HepG2 (cell line): Measurements from ENCODE around the gene MRPS35. TPM values are rescaled to one million over a fixed set of nuclear protein-coding genes. Genes with fewer than 3 reads are reported as not detected.

Experiments
- ATAC-seq: fragments of 200-7000 bp; cut with Tn5 transposase; 3 replicates; pipeline ENCODE4 v1.9.1; 2020; ENCODE audit warnings: mild to moderate bottlenecking, moderate library complexity
- BruUV-seq: library from RNA; stranded (reverse); fragments of 400-500 nt; replicated peaks from 2 replicates; lab custom pipeline; 2021; lab: Mats Ljungman, UMichigan
- CTCF ChIA-PET: fragments of 300-600 bp; formaldehyde crosslinking; extraction: SDS; loops from one replicate; lab custom pipeline; 2021; ENCODE audit warnings: low total read pairs, inconsistent platforms, low intra/inter-chr PET ratio; lab: Yijun Ruan, JAX
- POLR2A ChIA-PET: fragments of 350-600 bp; sonication (Branson Sonifier 250); formaldehyde crosslinking; loops from one replicate; lab custom pipeline; 2020; ENCODE audit warnings: antibody characterized with exemption, inconsistent platforms; lab: Yijun Ruan, JAX
- DNase-seq: peaks from one replicate; pipeline ENCODE4 v3.0.0-alpha.2; 2015; ENCODE audit warnings: low spot score
- FAIRE-seq: peaks from 3 replicates; lab custom pipeline; 2011; peaks lifted over from hg19 to GRCh38; lab: Jason Lieb, UNC
- H2AFZ ChIP-seq: one replicate; pipeline ENCODE4 v1.6.1; 2011; ENCODE audit warnings: low read length, inconsistent platforms
- H3K27ac ChIP-seq: fragments of 300-600 bp; 3 replicates; pipeline ENCODE4 v1.8.0; 2011; ENCODE audit warnings: mixed run types, mild to moderate bottlenecking, mixed read lengths, low read length, inconsistent platforms; ENCODE audit not compliant: insufficient read depth; ENCODE audit errors: extremely low read length
- H3K27me3 ChIP-seq, 2 experiments: fragments of 200-600 bp in 1 of 2; 2 replicates in 1 of 2; 3 replicates in 1 of 2; pipeline versions ENCODE4 v1.6.0 to v1.8.0; 2011; ENCODE audit warnings: low read length in 2 of 2, mild to moderate bottlenecking in 2 of 2, moderate library complexity in 2 of 2, inconsistent platforms in 1 of 2; ENCODE audit not compliant: insufficient read depth in 2 of 2, control insufficient read depth in 1 of 2
- H3K36me3 ChIP-seq, 2 experiments: fragments of 200-600 bp in 1 of 2; replicated peaks in 1 of 2; 2 replicates in 1 of 2; 3 replicates in 1 of 2; pipeline versions ENCODE4 v1.5.1 to v1.8.0; 2011; ENCODE audit warnings: low read length in 2 of 2, inconsistent platforms in 1 of 2; ENCODE audit not compliant: insufficient read depth in 2 of 2, control insufficient read depth in 1 of 2
- H3K4me1 ChIP-seq: 2 replicates; pipeline ENCODE4 v1.5.1; 2012; ENCODE audit warnings: low read length, inconsistent platforms; ENCODE audit not compliant: insufficient read depth
- H3K4me2 ChIP-seq: 2 replicates; pipeline ENCODE4 v1.6.0; 2011; ENCODE audit warnings: low read depth, low read length, inconsistent platforms
- H3K4me3 ChIP-seq, 3 experiments: fragments of 200-600 bp in 1 of 3; sonication (generic), shearing (Covaris generic) in 1 of 3; replicated peaks in 1 of 3; 2 replicates each; pipeline ENCODE4 v1.5.1; 2011 to 2016; ENCODE audit warnings: low read length in 3 of 3, inconsistent platforms in 2 of 3, low read depth in 2 of 3, mild to moderate bottlenecking in 2 of 3, control low read depth in 1 of 3, mixed read lengths in 1 of 3; ENCODE audit not compliant: insufficient read depth in 1 of 3
- H3K79me2 ChIP-seq: one replicate; pipeline ENCODE4 v1.6.1; 2011; ENCODE audit warnings: low read length, inconsistent platforms; ENCODE audit not compliant: insufficient read depth
- H3K9ac ChIP-seq: 2 replicates; pipeline ENCODE4 v1.6.0; 2011; ENCODE audit warnings: mild to moderate bottlenecking, low read depth, low read length, inconsistent platforms; ENCODE audit not compliant: insufficient read depth
- H3K9me3 ChIP-seq: 2 replicates; pipeline ENCODE4 v1.5.1; 2012; ENCODE audit warnings: mild to moderate bottlenecking, low read length
- H4K20me1 ChIP-seq: 2 replicates; pipeline ENCODE4 v1.6.0; 2011; ENCODE audit warnings: inconsistent platforms, mild to moderate bottlenecking, low read length, moderate library complexity; ENCODE audit not compliant: insufficient read depth
- FIP1L1 ChIP-seq: fragments of 200-400 bp; formaldehyde crosslinking; IDR thresholded peaks from 2 replicates; pipeline ENCODE4 v1.6.1; 2018; ENCODE audit warnings: low read depth, mild to moderate bottlenecking, low read length, moderate library complexity, borderline replicate concordance; ENCODE audit not compliant: insufficient read depth
- HMGXB4 ChIP-seq, 2 experiments: sonication (generic) in 1 of 2; formaldehyde crosslinking in 1 of 2; IDR thresholded peaks; 2 replicates each; pipeline versions ENCODE4 v1.4.0 to v1.6.1; 2018 to 2020; ENCODE audit warnings: missing genetic modification reagents in 2 of 2, borderline replicate concordance in 1 of 2, low read depth in 1 of 2, mild to moderate bottlenecking in 1 of 2, missing biosample characterization in 1 of 2
- HNRNPL ChIP-seq: fragments of 200-400 bp; formaldehyde crosslinking; IDR thresholded peaks from 2 replicates; pipeline ENCODE4 v1.6.1; 2017; ENCODE audit warnings: mild to moderate bottlenecking, low read depth, low read length
- JARID2 ChIP-seq: sonication (generic); formaldehyde crosslinking; IDR thresholded peaks from 2 replicates; pipeline ENCODE4 v1.8.1; 2023; ENCODE audit warnings: missing genetic modification reagents, inconsistent platforms; ENCODE audit not compliant: insufficient replicate concordance
- NFE2L1 ChIP-seq: sonication (generic); formaldehyde crosslinking; IDR thresholded peaks from 2 replicates; pipeline ENCODE4 v1.4.0; 2020; ENCODE audit warnings: missing genetic modification reagents, mild to moderate bottlenecking, borderline replicate concordance
- ZC3H13 ChIP-seq: sonication (generic); formaldehyde crosslinking; IDR thresholded peaks from 2 replicates; pipeline ENCODE4 v1.8.1; 2023; ENCODE audit warnings: mild to moderate bottlenecking, missing genetic modification reagents, moderate library complexity
- ZFP36 ChIP-seq: fragments of 150-350 bp; IDR thresholded peaks from 2 replicates; pipeline ENCODE4 v1.6.1; 2018; ENCODE audit warnings: borderline replicate concordance, low read length, low read depth; ENCODE audit not compliant: partially characterized antibody
- ZKSCAN8 ChIP-seq: IDR thresholded peaks from 2 replicates; pipeline ENCODE4 v1.6.1; 2016; ENCODE audit warnings: borderline replicate concordance, missing genetic modification reagents, missing compliant biosample characterization
- ZNF17 ChIP-seq: sonication (generic); formaldehyde crosslinking; IDR thresholded peaks from 2 replicates; pipeline ENCODE4 v1.5.0; 2020; ENCODE audit warnings: mild to moderate bottlenecking, missing genetic modification reagents
- ZNF784 ChIP-seq: sonication (generic); formaldehyde crosslinking; IDR thresholded peaks from 2 replicates; pipeline ENCODE4 v1.5.1; 2020; ENCODE audit warnings: missing genetic modification reagents, mild to moderate bottlenecking, borderline replicate concordance
- WGBS: methylation state at CpG from one replicate; pipeline ENCODE4 v1.1.6; 2017; ENCODE audit warnings: low lambda C conversion rate; 5-methylcytosine and 5-hydroxymethylcytosine counted together
- in situ Hi-C: cut with HindIII; loops from 2 replicates; pipeline ENCODE4 v1.10.0; 2017; ENCODE audit warnings: low pct_unique_long_range_greater_than_20kb; ENCODE audit not compliant: extremely low pct_ligation_motif_present
- intact Hi-C: fragments of 100-400 bp; cut with micrococcal nuclease; formaldehyde crosslinking; loops from one replicate; pipeline ENCODE4 v1.10.0; 2022; ENCODE audit not compliant: unreplicated experiment
- polyA plus RNA-seq, 8 experiments: library from polyadenylated mRNA; depleted of rRNA in 3 of 8; stranded (reverse) in 7 of 8; unstranded in 1 of 8; fragments of >200 nt; fragmentation: Illumina TruSeq in 4 of 8; extraction: Trizol in 4 of 8; gene quantifications; 2 replicates each; pipeline versions ENCODE4 v1.2.1 to v1.2.3, GENCODE V29; 2011 to 2016; ENCODE audit warnings: low read depth in 4 of 8, missing spikeins in 1 of 8, mixed read lengths in 1 of 8; ENCODE audit not compliant: insufficient read depth in 1 of 8
- total RNA-seq, 5 experiments: library from RNA; depleted of rRNA; stranded (reverse); fragments of >200 nt; fragmentation: Illumina TruSeq; extraction: Trizol; gene quantifications; 2 replicates each; pipeline ENCODE4 v1.2.3, GENCODE V29; 2016; ENCODE audit warnings: low read depth in 1 of 5
- TF ChIP-seq, protein P1 (sequence below): sonication (generic); formaldehyde crosslinking; IDR thresholded peaks from 2 replicates; pipeline ENCODE4 v1.4.0; 2020; ENCODE audit warnings: missing genetic modification reagents, borderline replicate concordance
- TF ChIP-seq, protein P2 (sequence below): sonication (generic); formaldehyde crosslinking; conservative IDR thresholded peaks from 2 replicates; pipeline ENCODE4 v1.8.0; 2022; ENCODE audit warnings: low read depth, missing genetic modification reagents
- TF ChIP-seq, protein P3 (sequence below): sonication (generic); formaldehyde crosslinking; IDR thresholded peaks from 2 replicates; pipeline ENCODE4 v1.4.0; 2020; ENCODE audit warnings: low read depth, mild to moderate bottlenecking, missing genetic modification reagents

Gene MRPS35
- total and polyA plus RNA-seq, 2 of the 13 experiments (the other 11 are each of a cell fraction or from before 2014, with no cell fraction given): 63.4 to 104 TPM

GRCh38 chr12:27801630-27802029 lies 91.0 kb downstream of the MRPS35 start (continued):
- TF ChIP-seq, protein P1, sequence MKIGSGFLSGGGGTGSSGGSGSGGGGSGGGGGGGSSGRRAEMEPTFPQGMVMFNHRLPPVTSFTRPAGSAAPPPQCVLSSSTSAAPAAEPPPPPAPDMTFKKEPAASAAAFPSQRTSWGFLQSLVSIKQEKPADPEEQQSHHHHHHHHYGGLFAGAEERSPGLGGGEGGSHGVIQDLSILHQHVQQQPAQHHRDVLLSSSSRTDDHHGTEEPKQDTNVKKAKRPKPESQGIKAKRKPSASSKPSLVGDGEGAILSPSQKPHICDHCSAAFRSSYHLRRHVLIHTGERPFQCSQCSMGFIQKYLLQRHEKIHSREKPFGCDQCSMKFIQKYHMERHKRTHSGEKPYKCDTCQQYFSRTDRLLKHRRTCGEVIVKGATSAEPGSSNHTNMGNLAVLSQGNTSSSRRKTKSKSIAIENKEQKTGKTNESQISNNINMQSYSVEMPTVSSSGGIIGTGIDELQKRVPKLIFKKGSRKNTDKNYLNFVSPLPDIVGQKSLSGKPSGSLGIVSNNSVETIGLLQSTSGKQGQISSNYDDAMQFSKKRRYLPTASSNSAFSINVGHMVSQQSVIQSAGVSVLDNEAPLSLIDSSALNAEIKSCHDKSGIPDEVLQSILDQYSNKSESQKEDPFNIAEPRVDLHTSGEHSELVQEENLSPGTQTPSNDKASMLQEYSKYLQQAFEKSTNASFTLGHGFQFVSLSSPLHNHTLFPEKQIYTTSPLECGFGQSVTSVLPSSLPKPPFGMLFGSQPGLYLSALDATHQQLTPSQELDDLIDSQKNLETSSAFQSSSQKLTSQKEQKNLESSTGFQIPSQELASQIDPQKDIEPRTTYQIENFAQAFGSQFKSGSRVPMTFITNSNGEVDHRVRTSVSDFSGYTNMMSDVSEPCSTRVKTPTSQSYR (CRISPR knock-in tag): no peak
- TF ChIP-seq ZNF17 (CRISPR knock-in tag): no peak
- no peak for TF ChIP-seq ZC3H13 (CRISPR knock-in tag)
- TF ChIP-seq ZNF784 (CRISPR knock-in tag): no peak

DNA sequence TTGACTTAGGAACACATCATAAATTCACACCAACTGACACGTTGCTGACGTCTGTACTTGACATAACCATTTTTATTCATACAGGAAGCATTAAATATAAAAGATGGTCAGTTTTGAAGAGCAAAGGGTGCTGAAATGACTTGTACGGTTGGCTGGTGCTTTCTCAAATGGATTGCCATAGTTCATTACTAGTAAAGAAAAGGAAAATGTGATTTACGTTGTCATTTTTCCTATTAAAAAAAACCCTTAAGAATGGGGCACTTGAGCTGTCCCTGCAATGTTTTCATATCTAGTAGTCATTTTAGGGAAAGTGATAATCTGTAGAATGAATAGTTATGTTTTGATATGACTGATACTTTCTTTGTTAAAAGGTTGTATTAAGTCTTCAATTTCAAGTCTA lies 91.9 kb downstream of the MRPS35 start:
- Histone ChIP-seq H3K4me2 (no peak overlapping the region), H3K27me3 (no peaks in the 10 kb centered on the region), H3K9ac (no peak overlapping the region), H3K79me2 (no peaks in the 10 kb centered on the region), H3K4me3 (no peak overlapping the region), H3K36me3 (peaks cover 1 to 15% of the 10 kb centered on the region in 2 experiments; a peak in 3 of 5 replicates), H3K9me3 (no peaks in the 10 kb centered on the region), H4K20me1 (no peaks in the 10 kb centered on the region), H3K4me1 (no peaks in the 10 kb centered on the region), H2AFZ (no peak overlapping the region), H3K27ac (no peak overlapping the region)
- in situ Hi-C loops (no loop called here), intact Hi-C loops (no loop called here)
- POLR2A ChIA-PET: no interaction called here
- DNase-seq (no peak), ATAC-seq (no peak), FAIRE-seq (no peak)
- BruUV-seq: no TSS peak
- CTCF ChIA-PET: no interaction called here
- TF ChIP-seq NFE2L1 (CRISPR knock-in tag): no peak
- TF ChIP-seq HMGXB4 (CRISPR knock-in tag; IDR thresholded peaks at IDR 0.05; ENCODE audit: borderline replicate concordance in 1 of 2, low read depth in 1 of 2): no peak
- TF ChIP-seq JARID2: no peak
- no peak for TF ChIP-seq FIP1L1
- no peak for TF ChIP-seq ZKSCAN8 (CRISPR knock-in tag)
- no peak for TF ChIP-seq ZFP36
- no peak for TF ChIP-seq HNRNPL
- TF ChIP-seq, protein P2, sequence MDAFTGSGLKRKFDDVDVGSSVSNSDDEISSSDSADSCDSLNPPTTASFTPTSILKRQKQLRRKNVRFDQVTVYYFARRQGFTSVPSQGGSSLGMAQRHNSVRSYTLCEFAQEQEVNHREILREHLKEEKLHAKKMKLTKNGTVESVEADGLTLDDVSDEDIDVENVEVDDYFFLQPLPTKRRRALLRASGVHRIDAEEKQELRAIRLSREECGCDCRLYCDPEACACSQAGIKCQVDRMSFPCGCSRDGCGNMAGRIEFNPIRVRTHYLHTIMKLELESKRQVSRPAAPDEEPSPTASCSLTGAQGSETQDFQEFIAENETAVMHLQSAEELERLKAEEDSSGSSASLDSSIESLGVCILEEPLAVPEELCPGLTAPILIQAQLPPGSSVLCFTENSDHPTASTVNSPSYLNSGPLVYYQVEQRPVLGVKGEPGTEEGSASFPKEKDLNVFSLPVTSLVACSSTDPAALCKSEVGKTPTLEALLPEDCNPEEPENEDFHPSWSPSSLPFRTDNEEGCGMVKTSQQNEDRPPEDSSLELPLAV: no peak
- TF ChIP-seq, protein P3, sequence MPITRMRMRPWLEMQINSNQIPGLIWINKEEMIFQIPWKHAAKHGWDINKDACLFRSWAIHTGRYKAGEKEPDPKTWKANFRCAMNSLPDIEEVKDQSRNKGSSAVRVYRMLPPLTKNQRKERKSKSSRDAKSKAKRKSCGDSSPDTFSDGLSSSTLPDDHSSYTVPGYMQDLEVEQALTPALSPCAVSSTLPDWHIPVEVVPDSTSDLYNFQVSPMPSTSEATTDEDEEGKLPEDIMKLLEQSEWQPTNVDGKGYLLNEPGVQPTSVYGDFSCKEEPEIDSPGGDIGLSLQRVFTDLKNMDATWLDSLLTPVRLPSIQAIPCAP (CRISPR knock-in tag): no peak
- WGBS: 91% methylated on average over 4 of the region's 4 CpGs
